Loucy (cell line): ENCODE data around the gene NUDT3.
A peak's percentile ranks its signal among the peaks of the same experiment; 100 is the strongest.

Experiments
- H2AFZ ChIP-seq: fragments of 200-600 bp; sonication (generic); 2 replicates; pipeline ENCODE4 v1.6.0; 2016; ENCODE audit warnings: antibody characterized with exemption, mild to moderate bottlenecking, low read length, moderate library complexity
- H3F3A ChIP-seq: fragments of 200-600 bp; 2 replicates; pipeline ENCODE4 v1.6.0; 2016; ENCODE audit warnings: antibody characterized with exemption, low read depth, mild to moderate bottlenecking
- H3K27me3 ChIP-seq: fragments of 200-600 bp; sonication (generic); 2 replicates; pipeline ENCODE4 v1.6.1; 2014; ENCODE audit warnings: low read length, mild to moderate bottlenecking; ENCODE audit not compliant: insufficient read depth, poor library complexity, severe bottlenecking
- H3K36me3 ChIP-seq: fragments of 200-600 bp; sonication (generic); 2 replicates; pipeline ENCODE4 v1.6.1; 2016; ENCODE audit warnings: low read length; ENCODE audit not compliant: insufficient read depth
- H3K4me1 ChIP-seq: fragments of 200-600 bp; sonication (generic); 2 replicates; pipeline ENCODE4 v1.5.1; 2014; ENCODE audit warnings: low read length, mild to moderate bottlenecking; ENCODE audit not compliant: insufficient read depth, poor library complexity, severe bottlenecking
- H3K4me2 ChIP-seq: fragments of 200-600 bp; sonication (generic); 2 replicates; pipeline ENCODE4 v1.6.0; 2014; ENCODE audit warnings: antibody characterized with exemption, low read length, low read depth, mild to moderate bottlenecking; ENCODE audit not compliant: poor library complexity, severe bottlenecking
- H3K4me3 ChIP-seq: fragments of 200-600 bp; sonication (generic); 2 replicates; pipeline ENCODE4 v1.5.1; 2014; ENCODE audit warnings: low read length, mild to moderate bottlenecking, mixed read lengths; ENCODE audit not compliant: poor library complexity, severe bottlenecking
- H3K79me2 ChIP-seq: fragments of 200-600 bp; sonication (generic); 2 replicates; pipeline ENCODE4 v1.6.1; 2014; ENCODE audit warnings: low read length; ENCODE audit not compliant: insufficient read depth
- H3K9ac ChIP-seq: fragments of 200-600 bp; sonication (generic); 2 replicates; pipeline ENCODE4 v1.6.0; 2014; ENCODE audit warnings: mild to moderate bottlenecking, low read depth, low read length, moderate library complexity; ENCODE audit not compliant: poor library complexity, severe bottlenecking
- H3K9me2 ChIP-seq: fragments of 200-600 bp; sonication (generic); replicated peaks from 2 replicates; pipeline ENCODE4 v1.6.1; 2016; ENCODE audit warnings: low read depth, low read length, mixed read lengths
- H3K9me3 ChIP-seq: fragments of 200-600 bp; sonication (generic); 2 replicates; pipeline ENCODE4 v1.6.1; 2014; ENCODE audit warnings: mild to moderate bottlenecking, antibody characterized with exemption, low read length, low read depth; ENCODE audit not compliant: insufficient read depth
- H4K20me1 ChIP-seq: fragments of 200-600 bp; sonication (generic); 2 replicates; pipeline ENCODE4 v1.6.0; 2014; ENCODE audit warnings: antibody characterized with exemption, low read length, mild to moderate bottlenecking; ENCODE audit not compliant: insufficient read depth, poor library complexity, severe bottlenecking
- CTCF ChIP-seq: fragments of 200-600 bp; sonication (generic); conservative IDR thresholded peaks from 2 replicates; pipeline ENCODE4 v1.5.1; 2014; ENCODE audit warnings: mild to moderate bottlenecking, antibody characterized with exemption, low read length
- EZH2phosphoT487 ChIP-seq: fragments of 200-600 bp; IDR thresholded peaks from 2 replicates; pipeline ENCODE4 v1.6.1; 2018; ENCODE audit warnings: antibody characterized with exemption, mild to moderate bottlenecking, moderate library complexity, borderline replicate concordance

Gene NUDT3

GRCh38 chr6:34390531-34391472 lies 1.7 kb downstream of the NUDT3 start:
- Histone ChIP-seq H4K20me1 (peaks cover 35% of the 10 kb centered on the region), H3K27me3 (no peaks in the 10 kb centered on the region), H3K9me3 (no peaks in the 10 kb centered on the region), H3K4me1 (peaks cover 44% of the 10 kb centered on the region), H3K79me2 (peaks cover 64% of the 10 kb centered on the region), H3K4me2 (peak overlapping the region; percentile 88), H3F3A (no peaks in the 10 kb centered on the region), H3K4me3 (peak overlapping the region; percentile 87), H3K9me2 (no peaks in the 10 kb centered on the region), H3K36me3 (no peaks in the 10 kb centered on the region), H2AFZ (no peak overlapping the region; the same call in 1 of the 2 replicates), H3K9ac (peak overlapping the region; percentile 92)
- TF ChIP-seq CTCF (no peak), EZH2phosphoT487 (no peak)

- H3K79me2 ChIP-seq: peaks cover 81% of the 10 kb centered on the region
- no peaks in the 10 kb centered on the region for H3K9me3 ChIP-seq
- H3K4me3 ChIP-seq: peak overlapping the region; percentile 42
- no peaks in the 10 kb centered on the region for H3K27me3 ChIP-seq
- H3F3A ChIP-seq: no peaks in the 10 kb centered on the region
- H4K20me1 ChIP-seq: peaks cover 45% of the 10 kb centered on the region
- H3K4me2 ChIP-seq: peak overlapping the region; percentile 59
- H3K4me1 ChIP-seq: peaks cover 46% of the 10 kb centered on the region
- H3K9me2 ChIP-seq: no peaks in the 10 kb centered on the region
- H3K9ac ChIP-seq: no peak overlapping the region
- H2AFZ ChIP-seq: no peak overlapping the region
- no peaks in the 10 kb centered on the region for H3K36me3 ChIP-seq
- TF ChIP-seq CTCF (no peak), EZH2phosphoT487 (no peak)
These were observed 3.4 kb downstream of the NUDT3 start for GRCh38 chr6:34389034-34389433.

GRCh38 chr6:34388421-34388820 lies 4.0 kb downstream of the NUDT3 start:
- Histone ChIP-seq H3K27me3 (no peaks in the 10 kb centered on the region), H3K4me3 (peak overlapping the region; percentile 42), H3K9me2 (no peaks in the 10 kb centered on the region), H3F3A (no peaks in the 10 kb centered on the region), H3K36me3 (no peaks in the 10 kb centered on the region), H4K20me1 (peaks cover 48% of the 10 kb centered on the region), H3K9me3 (no peaks in the 10 kb centered on the region), H3K9ac (peak overlapping the region; percentile 14), H3K79me2 (peaks cover 87% of the 10 kb centered on the region), H3K4me1 (peaks cover 52% of the 10 kb centered on the region), H2AFZ (no peak overlapping the region), H3K4me2 (peak overlapping the region; percentile 59)
- TF ChIP-seq CTCF (no peak), EZH2phosphoT487 (no peak)
